Ramos (cell line): ENCODE data around the gene GAB3.
"Not testable (repeated sequence)": the region's sequence is repeated elsewhere in the genome, so short reads cannot be mapped to it uniquely, and the experiment has no call there.

ENCODE experiments used
- in situ Hi-C: fragments of 300-500 bp; cut with MboI; formaldehyde crosslinking; loops from one replicate; pipeline ENCODE4 v1.14.3; 2022; ENCODE audit warnings: low sequenced_read_pairs; ENCODE audit not compliant: unreplicated experiment

Gene GAB3

DNA sequence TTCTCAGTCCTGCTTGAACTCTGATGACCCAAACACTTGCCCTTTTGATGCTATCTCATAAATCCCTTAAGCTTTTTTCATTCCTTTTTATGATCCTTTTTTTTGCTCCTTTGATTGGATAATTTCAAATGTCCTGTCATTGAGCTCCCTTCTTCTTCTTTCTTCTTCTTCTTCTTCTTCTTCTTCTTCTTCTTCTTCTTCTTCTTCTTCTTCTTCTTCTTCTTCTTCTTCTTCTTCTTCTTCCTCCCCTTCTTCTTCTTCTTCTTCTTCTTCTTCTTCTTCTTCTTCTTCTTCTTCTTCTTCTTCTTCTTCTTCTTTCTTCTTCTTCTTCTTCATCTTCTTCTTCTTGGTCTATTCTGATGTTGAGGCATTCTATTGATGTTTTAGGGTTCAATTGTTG, 78.8 kb downstream of the GAB3 start:
- in situ Hi-C loops = not testable (repeated sequence)

DNA sequence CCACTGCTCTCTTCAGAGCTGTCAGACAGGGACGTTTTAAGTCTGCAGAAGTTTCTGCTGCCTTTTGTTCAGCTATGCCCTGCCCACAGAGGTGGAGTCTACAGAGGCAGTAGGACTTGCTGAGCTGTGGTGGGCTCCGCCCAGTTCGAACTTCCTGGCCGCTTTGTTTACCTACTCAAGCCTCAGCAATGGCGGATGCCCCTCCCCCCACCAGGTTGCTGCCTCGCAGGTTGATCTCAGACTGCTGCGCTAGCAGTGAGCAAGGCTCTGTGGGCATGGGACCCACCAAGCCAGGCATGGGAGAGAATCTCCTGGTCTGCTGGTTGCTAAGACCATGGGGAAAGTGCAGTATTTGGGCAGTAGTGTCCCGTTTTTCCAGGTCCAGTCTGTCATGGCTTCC, 80.0 kb downstream of the GAB3 start:
- in situ Hi-C loops = not testable (repeated sequence)

DNA sequence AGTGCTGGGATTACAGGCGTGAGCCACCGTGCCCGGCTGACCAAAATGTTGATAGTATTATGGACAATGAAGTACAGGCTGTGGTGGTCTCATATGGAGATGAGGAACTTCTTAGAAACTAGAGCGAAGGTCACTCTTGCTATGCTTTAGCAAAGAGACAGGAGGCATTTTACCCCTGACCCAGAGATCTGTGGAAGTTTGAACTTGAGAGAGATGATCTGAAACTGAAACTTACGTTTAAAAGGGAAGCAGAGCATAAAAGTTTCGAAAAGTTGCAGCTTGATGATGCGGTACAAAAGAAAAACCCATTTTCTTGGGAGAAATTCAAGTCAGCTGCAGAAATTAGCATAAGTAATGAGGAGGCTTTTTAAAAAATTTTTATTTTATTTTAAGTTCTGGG, 89.0 kb downstream of the GAB3 start:
- in situ Hi-C loops = no loop called here

DNA sequence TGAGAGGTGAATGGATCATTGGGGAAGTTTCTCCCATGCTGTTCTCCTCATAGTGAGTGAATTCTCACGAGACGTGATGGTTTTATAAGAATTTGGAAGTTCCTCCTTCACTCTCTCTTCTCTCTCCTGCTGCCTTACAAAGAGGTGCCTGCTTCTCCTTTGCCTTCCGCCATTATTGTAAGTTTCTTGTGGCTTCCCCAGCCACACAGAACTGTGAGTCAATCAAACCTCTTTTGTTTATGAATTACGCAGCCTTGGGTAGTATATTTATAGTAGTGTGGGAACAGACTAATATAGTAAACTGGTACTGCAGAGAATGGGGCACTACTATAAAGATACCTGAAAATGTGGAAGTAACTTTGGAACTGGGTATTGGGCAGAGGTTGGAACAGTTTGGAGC, 89.7 kb downstream of the GAB3 start:
- in situ Hi-C loops = no loop called here

DNA sequence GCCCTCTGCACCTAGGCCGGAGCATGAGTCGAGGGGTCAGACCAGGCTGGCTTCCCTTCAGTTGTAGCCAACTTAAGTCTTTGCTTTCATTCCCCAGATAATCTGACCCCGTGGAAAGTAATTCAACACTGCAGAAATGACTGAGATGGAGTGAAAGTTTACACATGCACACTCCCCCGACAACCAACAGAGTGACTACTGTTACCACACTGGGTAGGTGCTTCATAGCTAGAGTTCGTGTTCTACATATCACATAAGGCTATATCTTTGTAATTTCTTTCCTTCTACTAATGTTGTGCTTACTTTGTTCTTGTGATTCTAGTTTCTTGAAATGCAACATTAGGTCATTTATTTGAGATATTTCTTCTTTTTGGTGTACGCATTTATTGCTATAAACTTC, 90.3 kb downstream of the GAB3 start:
- in situ Hi-C loops = no loop called here

DNA sequence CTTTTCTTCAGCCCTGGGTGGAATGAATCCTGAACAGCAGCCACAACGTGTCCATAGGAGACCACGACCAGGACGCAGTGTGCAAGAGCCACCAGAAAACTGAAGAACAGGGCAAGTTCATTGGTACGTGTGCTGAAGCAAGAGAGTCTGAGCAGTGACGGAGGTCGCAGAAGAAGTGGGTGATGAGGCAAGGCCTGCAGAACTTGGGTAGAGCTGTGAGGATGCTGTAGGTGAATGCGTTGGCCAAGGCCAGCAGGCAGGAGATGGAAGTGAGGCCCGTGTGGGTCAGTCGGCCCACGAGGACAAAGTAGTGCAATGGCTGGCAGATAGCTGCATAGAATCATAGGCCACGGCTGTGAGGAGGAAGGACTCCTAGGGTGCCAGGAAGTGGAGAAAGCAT, 91.9 kb downstream of the GAB3 start:
- in situ Hi-C loops = no loop called here

DNA sequence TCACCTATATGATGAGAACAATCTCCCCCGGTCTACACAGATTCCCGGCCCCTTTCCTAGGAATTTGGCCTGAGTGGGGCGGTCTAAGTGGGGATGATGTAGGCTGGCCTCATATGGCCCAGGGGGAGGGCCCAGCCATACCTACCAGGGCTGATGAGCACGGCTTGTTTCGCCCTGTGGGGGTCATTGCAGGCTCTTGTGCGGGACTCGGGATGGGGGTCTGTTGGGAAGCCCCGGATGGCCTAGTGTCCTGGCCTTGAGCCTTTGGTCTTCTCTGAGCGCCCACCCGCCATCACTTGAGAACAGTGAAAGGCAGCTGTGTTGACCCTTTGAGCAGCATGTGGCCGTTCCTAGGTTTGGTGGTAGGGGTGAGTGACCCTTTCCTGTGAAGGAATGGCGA, 92.7 kb downstream of the GAB3 start:
- in situ Hi-C loops = no loop called here

DNA sequence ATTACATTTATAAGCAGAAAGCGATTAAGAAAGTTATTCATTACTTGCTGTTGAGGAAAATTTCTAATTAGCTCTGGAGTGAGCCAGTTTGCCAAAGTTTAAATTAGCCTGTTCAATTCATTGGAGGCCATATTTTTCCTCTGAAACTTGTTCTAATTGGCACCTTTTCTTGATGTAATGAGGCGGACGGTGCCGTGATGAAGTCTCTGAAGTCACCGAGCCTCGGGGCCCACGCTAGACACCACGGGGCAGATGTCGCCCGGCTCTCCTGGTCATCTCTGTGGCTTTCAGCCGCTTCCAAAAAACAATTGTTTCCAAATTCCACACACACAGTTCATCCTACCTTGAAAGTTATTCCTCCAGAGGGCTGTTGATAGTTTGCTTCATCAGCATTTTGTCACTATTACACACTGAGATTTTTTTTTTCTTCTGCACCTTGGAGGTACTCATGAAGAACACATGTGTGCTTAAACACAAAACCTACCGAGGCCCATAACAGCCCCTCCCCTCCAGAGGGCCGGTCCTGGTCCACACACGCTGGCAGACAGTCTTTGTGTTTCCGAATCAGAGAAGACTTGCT, 93.6 kb downstream of the GAB3 start:
- in situ Hi-C loops = no loop called here

DNA sequence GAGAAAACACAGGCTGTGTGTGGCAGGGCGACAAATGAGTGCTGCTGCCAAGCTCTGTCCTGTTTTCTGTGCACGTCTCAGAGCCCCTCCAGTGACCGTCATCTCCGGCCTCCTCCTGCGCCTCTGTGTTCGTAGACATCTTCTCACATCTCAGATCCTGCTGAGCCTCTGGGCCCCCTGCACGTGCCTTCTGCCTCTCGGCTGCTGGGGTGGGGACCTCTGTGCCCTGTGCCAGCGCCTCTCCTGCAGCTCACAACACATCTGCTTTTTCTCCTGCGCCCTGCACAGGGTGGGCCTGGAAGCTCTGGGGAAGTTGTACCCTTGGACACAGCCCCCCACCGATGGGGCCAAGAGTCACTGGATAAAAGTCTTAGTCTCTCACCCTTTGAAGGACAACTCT, 95.1 kb downstream of the GAB3 start:
- in situ Hi-C loops = no loop called here

DNA sequence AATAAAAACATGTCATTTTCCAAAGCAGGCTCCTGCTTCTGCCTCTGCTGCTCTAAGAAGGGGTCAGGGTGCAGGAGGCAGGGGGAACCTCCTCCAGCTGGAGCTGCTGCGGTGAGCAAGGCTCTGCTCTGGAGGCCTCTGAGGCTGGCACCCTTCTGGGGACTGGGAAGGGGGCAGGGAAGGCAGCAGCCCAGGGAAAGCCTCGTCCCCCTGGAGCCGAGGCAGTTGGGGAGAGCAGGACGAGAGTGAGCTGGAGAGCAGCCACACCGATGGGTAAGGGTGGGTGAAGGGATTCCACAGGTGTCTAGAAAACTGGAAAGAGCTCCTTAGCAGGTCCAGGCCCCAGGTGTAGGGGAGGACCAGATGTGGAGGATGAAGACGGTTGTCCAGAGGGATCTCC, 95.5 kb downstream of the GAB3 start:
- in situ Hi-C loops = no loop called here

DNA sequence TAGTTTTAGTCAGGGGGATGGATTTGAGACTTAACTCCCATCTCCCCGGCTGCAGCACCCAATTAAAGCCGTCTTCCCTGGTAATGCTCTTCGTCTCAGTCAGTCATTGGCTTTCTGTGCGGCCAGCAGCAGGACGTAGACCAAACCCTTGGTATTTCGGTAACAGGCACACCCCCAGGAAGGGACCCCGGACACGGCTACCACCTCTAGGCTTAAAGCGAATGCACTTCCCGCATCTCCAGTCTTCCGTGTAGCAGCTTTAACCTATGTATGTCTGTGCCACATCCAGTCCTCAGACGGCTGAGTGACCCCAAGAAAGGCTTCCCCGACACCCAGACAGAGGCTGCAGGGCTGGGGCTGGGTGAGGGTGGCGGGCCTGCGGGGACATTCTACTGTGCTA, 96.0 kb downstream of the GAB3 start:
- in situ Hi-C loops = no loop called here

DNA sequence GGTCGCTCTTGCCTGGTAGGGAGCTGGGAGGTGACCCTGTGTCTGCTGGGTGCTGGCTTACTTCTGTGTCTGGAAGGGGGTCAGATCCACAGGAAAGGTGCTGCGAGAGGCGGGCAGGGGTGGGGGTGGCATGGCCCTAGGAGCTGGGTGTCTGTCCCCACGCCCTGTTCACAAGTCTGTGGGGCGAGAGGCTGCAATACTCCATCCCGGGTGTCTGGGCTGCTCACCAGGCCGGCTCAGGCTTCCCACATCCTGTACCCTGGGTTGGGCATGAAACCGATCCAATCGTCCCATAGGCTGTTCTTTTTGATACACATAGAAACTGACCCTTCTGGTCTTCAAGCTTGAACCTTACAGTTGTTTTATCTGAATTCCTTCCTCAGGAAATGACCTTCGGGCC, 96.5 kb downstream of the GAB3 start:
- in situ Hi-C loops = no loop called here

DNA sequence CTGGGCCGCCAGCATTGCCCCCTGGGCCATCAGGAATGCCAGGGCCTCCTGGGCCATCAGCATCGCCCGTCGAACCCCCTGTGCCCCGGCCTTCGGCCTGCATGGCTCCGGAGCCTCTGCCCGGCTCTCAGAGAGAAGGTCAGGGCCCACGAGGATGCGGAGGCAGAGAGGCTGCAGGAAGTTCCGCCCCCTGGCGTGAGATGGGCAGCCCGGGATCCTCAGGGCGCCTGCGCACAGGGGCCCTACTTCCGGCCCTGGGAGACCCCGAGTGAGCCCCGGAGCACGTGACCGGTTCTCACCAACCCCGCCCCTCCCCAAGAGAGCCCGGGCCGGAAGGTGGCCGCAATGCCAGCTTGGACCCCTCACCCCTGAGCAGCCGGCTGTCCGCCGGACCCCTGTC, 97.5 kb downstream of the GAB3 start, which contains the start of gene CTAG2:
CTAG2 (minus strand) TSS at position 167 of the 400 bp plus-strand sequence; CDS start at position 103, 64 bp downstream.
- in situ Hi-C loops = not testable (repeated sequence)

DNA sequence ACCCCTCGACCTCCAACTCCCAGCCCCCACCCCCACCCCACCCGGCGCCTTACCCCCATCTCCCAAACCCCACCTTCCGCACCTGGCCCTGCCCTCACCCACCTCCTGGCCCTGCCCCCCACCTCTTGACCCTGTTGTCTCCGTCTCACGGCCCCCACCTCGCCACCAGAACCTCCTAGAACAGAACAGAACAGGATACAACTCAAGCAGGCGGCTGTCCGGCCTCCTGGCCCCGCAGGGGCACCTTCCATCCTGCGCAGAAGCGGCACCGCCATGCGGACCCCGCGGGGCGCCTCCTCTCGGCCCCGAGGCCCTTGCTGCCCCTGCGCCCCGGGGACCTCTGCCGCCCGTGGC, 97.9 kb downstream of the GAB3 start:
- in situ Hi-C loops = no loop called here

DNA sequence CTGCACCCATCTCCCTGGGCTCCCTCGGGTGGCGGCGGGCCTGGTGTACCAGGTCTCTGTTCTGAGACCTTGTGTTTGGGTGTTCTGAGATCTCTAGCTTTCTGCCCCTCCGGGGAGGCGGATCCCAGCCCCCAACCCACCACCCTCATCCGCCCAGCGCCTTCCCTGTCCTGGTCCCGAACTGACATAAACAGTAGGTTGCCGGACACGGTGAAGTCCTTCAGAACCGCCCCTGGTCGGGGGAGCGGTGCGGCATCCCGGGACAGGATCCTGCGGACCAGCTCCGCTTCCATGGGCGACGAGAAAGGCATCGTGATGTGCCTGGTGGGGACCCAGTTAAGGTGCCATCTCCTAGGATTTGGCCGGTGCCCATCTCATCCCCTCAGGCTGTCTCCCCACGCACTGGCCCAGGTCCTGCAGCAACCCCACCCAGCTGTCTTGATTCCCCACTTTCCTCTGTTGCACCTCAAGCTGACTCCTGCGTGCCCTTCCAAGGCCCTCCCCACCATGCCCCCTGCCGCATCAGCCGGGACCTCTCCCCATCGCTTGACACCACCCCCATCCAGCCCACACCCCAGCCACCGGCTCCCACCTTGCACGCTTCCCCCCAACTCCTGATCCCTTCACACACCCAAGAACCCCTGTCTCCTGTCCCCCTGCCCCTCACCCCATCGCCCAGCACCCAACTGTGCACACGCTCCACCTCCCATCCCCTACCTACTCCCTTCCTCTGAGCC, 98.4 kb downstream of the GAB3 start:
- in situ Hi-C loops = no loop called here

DNA sequence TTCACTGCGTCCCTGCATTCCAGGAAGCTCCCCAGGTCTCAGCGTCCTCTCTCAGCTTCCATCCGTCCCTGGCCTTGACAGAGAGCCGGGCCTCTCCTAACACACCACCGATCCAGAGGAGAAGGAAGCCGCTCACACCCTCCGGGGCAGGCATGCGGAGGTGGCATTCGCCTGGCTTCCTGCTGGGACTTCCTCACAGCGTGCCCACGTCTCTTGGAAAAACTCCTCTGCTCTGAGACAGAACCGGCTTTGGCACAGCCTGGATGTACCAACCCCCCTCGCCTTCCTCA, 100.7 kb downstream of the GAB3 start:
- in situ Hi-C loops = no loop called here

DNA sequence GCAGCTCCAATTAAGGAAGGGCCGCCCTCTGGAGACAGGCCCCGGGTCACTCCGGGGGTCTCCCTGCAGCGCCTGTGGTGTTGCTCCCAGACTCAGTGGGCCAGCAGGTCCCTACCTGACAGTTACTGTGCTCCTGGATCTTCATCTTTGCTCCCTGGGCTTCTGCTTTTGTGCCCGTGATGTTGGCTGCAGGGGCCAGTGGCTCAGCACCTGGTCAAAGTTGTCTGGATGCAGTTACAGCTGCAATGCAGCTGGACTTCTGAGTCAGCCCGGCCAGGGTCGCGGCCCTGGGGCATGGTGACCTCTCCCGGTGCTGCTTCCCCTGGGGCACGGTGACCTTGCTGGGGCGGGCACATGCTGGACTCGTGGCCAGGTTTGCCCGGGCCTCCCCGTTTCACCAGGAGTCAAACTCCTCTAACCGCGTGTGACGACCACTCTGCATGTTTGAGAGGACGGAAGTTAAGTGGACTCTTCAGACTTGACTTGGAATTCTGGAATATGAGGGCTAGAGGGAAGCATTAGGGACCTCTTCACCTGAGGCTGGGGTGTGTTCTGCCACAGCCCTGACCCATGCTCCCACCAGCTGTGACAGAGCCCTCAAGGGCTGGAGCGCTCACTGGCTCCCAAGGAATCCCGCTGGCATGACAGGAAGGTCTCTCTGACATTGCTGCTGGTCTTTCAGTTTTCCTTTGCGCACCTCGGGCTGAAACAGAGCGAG, 101.2 kb downstream of the GAB3 start:
- in situ Hi-C loops = no loop called here

DNA sequence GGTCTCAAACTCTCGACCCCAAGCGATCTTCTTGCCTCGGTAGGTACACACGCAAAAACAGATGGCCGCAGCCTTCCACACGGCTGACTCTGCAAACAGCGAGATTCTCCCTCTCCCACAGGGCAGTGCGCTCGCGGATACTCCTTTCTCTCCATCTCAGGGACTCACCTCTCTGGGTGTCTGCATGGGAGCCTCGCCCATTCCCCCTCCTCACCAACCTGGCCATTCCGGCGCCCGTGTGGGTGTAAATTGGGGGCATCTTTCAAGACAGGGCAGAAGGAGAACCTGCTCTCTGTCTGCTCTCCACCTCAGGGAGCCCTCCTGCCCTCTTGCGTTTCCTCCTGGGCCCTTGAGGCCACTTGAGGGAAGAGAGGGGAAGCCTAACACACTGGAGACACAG, 101.9 kb downstream of the GAB3 start:
- in situ Hi-C loops = no loop called here

DNA sequence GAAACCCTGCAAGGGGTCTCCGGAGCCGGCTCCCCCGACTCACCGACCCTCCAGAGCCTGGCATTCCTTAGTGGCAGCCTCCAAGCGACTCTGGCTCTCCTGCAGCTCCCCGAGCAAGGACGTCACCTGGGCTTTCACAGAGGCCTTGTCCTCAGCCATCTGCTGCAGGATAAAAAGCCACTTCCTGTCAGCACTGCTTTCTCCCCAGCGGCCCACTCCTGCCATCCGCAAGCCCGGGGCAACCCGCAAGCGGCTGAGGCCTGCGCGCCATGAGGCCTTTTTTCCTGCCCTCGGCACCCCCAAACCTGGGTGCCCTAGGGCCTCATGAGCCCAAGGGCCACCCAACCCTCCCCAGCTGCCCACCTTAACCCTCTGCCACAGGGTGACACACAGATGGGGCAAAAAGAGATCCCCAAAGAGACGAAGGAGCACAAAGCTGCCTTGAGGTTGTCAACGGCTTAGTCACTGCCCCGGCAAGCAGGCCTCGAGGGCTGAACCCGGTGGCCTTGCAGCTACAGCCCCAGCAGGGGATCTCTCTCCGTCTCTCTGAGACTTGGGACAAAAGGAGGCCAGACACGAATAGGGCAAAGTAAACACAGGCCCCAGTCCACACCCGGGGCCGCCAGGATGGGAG, 105.0 kb downstream of the GAB3 start:
- in situ Hi-C loops = not testable (repeated sequence)

DNA sequence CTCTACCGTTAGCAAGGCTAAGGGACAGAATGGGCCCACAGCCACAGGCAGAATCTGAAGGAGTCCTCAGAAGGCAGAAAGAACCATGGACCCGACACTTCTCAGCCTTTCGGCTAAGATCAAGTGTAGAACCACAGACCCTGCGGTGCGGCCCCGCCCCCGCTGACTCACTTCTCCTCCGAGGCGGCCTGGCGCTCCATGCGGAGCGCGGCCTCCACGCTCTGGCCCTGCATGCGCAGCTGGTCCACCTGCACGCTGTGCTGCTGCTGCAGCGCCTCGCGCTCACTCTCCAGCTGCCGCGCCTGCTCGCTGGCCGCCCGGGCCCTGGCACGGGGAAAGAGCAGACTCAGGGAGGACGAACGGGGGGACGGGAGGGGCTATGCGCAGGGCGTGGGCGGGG, 107.2 kb downstream of the GAB3 start:
- in situ Hi-C loops = not testable (repeated sequence)

DNA sequence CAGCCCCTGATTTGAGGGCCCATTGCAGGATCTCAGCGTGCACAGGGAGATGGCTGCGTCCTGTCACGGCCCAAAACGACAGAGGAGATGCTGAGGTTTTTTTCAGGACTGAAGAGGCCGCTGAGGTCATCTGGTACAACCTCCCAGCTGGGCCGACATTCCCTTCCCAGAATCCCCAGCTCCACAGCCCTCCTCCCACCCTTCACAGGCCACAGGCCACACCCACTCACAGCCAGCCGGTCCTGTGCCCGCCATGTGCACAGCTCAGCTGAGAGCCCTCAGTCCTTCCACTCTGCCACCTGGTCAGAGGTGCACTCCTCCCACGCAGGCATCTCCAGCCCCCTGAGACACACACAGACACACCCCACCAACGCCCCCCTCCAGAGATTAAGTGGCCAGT, 109.1 kb downstream of the GAB3 start:
- in situ Hi-C loops = not testable (repeated sequence)
